GM12873 (cell line): ENCODE measurements around the gene RANBP3L.

Experiments
- CTCF ChIP-seq: IDR thresholded peaks from 2 replicates; pipeline ENCODE4 v1.5.1; 2012; ENCODE audit warnings: low read depth, mild to moderate bottlenecking, moderate library complexity, low read length, control low read depth; ENCODE audit not compliant: insufficient read depth; ENCODE audit errors: missing control alignments

RANBP3L gene

GRCh38 chr5:36239370-36240293 is 62.1 kb downstream of the RANBP3L start:
- no peak for TF ChIP-seq CTCF

GRCh38 chr5:36238502-36239295 is 63.0 kb downstream of the RANBP3L start:
- TF ChIP-seq CTCF, result no peak

GRCh38 chr5:36237751-36238150 is 64.0 kb downstream of the RANBP3L start:
- TF ChIP-seq CTCF, result no peak

- no peak for TF ChIP-seq CTCF
Observed at GRCh38 chr5:36236801-36237200, 64.9 kb downstream of the RANBP3L start.

GRCh38 chr5:36232533-36232932 is 69.2 kb downstream of the RANBP3L start:
- TF ChIP-seq CTCF, result no peak

- TF ChIP-seq CTCF, result no peak
Observed at GRCh38 chr5:36230151-36230790, 71.4 kb downstream of the RANBP3L start.

- no peak for TF ChIP-seq CTCF
Observed at GRCh38 chr5:36228505-36228904, 73.2 kb downstream of the RANBP3L start.
